WI38 (cell line): ENCODE data around the gene QPRT.
"Not testable (repeated sequence)": the region's sequence is repeated elsewhere in the genome, so short reads cannot be mapped to it uniquely, and the experiment has no call there.

ENCODE experiments used
- H3K4me3 ChIP-seq: 2 replicates; pipeline ENCODE4 v1.5.1; 2011; ENCODE audit warnings: low read depth, mild to moderate bottlenecking, control low read depth, low read length
- TF ChIP-seq, protein P1 (sequence below): IDR thresholded peaks from 2 replicates; pipeline ENCODE4 v1.5.1; 2012; ENCODE audit warnings: low read depth, mild to moderate bottlenecking, control low read depth, low read length

Gene QPRT

DNA sequence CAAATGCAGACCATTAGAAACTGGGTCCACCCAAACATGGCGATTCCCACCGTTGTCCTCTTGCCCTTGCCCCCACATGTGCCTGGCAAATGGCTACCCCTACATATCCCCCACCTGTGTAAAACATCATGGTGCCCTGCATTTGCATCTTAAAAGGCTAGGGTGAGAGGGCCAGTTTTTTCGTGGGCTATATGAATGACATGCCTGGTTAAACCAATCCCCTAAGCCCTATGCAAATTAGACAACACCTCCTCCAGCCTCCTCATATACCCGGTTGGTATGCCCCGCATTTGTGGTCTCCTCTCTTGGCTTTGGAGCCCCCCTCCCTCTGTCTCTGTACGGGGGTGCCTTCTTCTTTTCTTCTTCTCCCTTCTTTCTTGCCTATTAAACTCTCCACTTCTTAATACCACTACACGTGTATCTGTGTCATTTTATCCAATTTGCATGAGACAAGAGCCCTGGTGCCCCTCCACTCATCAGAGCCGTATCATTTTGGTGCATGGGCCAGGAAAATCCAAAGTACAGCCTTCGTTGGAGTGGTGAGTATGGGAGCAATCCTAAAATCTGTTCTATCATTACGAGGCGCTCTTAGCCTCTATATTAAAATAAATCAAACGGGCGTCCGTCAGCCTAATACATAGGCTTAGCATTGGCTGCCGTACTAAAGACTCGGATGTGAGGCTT lies 30.1 kb downstream of the QPRT start:
- TF ChIP-seq, protein P1, sequence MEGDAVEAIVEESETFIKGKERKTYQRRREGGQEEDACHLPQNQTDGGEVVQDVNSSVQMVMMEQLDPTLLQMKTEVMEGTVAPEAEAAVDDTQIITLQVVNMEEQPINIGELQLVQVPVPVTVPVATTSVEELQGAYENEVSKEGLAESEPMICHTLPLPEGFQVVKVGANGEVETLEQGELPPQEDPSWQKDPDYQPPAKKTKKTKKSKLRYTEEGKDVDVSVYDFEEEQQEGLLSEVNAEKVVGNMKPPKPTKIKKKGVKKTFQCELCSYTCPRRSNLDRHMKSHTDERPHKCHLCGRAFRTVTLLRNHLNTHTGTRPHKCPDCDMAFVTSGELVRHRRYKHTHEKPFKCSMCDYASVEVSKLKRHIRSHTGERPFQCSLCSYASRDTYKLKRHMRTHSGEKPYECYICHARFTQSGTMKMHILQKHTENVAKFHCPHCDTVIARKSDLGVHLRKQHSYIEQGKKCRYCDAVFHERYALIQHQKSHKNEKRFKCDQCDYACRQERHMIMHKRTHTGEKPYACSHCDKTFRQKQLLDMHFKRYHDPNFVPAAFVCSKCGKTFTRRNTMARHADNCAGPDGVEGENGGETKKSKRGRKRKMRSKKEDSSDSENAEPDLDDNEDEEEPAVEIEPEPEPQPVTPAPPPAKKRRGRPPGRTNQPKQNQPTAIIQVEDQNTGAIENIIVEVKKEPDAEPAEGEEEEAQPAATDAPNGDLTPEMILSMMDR, result no peak
- H3K4me3 ChIP-seq, result no peak overlapping the region

DNA sequence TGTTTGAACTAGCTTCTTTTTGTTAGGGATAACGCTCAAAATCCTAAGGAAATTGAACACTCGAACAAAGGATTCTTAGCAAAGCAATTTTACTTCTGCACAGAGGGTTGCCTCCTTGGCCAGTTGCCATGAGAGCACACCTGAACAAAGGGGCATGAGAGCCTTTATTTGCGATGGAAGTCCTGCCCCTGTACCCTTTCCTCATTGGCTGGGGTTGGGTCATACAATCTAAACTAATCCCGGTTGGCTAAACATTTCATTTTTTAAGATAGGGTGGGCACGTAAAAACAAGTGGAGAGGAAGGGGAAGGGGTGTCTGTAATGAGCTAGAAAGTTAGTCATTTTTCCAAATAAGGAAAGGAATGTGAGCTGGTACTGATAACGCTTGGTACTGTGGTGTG lies 30.7 kb downstream of the QPRT start:
- not testable (repeated sequence) for H3K4me3 ChIP-seq

GRCh38 chr16:29710227-29711219 lies 31.5 kb downstream of the QPRT start:
- no peak overlapping the region for H3K4me3 ChIP-seq
- TF ChIP-seq, protein P1, result peak; percentile 39

DNA sequence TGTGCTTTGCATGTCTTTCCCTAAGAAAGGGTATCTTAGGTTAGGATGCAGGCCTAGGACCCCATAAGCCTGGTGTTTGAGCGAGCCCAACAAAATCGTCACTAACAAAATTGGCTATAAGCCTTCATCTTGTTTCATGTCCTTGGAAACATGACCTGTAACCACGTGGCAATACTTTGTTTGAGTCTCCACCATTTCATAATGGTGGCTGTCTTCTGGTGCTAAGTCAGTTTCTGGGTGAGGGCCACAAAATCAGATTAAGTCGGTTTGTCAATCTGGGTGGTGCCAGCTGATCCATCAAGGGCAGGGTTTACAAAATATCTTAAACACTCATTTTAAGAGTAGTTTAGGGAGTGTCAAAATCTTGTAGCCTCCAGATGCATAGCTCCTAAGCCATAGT lies 33.8 kb downstream of the QPRT start:
- H3K4me3 ChIP-seq, result no peak overlapping the region

DNA sequence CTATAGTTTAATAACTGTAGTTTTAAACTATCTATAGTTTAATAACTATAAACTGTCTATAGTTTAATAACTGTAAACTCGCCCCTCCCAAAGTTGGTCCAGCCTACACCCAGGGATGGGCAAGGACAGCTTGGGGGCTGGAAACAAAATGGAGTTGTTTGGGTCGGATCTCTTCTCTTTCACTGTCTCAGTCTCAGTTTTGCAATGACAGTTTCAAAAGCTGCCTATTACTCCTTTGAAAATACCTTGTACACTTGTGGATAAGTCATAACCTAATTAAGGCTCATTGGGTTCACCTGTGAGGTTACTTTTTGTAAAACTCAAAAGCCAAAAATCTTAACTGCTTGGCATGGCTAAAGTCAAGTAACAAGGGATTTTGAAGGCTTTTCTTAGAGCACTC lies 35.4 kb downstream of the QPRT start:
- TF ChIP-seq, protein P1, result no peak
- H3K4me3 ChIP-seq, result no peak overlapping the region

More for the DNA sequence above, 33.8 kb downstream of the QPRT start:
- TF ChIP-seq, protein P1, result no peak

DNA sequence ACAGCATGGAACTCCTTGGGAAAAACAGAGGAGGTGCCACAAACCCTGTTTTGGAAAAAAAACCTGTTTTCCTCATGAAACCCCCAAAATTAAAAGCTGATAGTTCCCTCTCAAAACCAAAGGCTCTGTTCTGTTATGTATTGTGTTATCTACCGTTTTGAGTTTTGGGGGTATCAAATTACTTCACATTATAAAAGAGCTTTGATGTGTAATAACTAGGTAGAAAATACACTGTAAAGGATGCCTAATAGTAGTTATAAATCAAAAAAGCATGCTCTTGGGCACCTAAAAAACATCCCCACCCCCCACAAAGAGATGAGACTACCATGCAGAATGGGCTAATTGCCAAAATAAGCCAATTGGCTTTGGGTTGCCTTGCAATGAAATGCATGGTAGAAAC lies 36.0 kb downstream of the QPRT start:
- H3K4me3 ChIP-seq, result no peak overlapping the region
- TF ChIP-seq, protein P1, result no peak

- TF ChIP-seq, protein P1, result no peak
- no peak overlapping the region for H3K4me3 ChIP-seq
These were observed 38.1 kb downstream of the QPRT start for GRCh38 chr16:29717113-29717512.
